ENCODE data around the gene SLBP. TPM values are rescaled to one million over a fixed set of nuclear protein-coding genes. Genes with fewer than 3 reads are reported as not detected.
A peak's percentile ranks its signal among the peaks of the same experiment; 100 is the strongest.

Gene SLBP
- total and polyA plus RNA-seq, 10 of the 15 experiments (the other 5 are each of a cell fraction or from before 2014, with no cell fraction given): 94.4 to 278 (median 158) TPM

- no peak for TF ChIP-seq ZBTB11 (CRISPR knock-in tag; IDR thresholded peaks at IDR 0.05)
- TF ChIP-seq E2F8 (IDR thresholded peaks at IDR 0.05; ENCODE audit: low read depth, partially characterized antibody): peak; percentile 99
- peak; percentile 70; the same call in 1 of the 2 replicates for TF ChIP-seq HDGF (IDR thresholded peaks at IDR 0.05)
- no peak for TF ChIP-seq SREBF2 (IDR thresholded peaks at IDR 0.05; ENCODE audit: low read length)
- TF ChIP-seq RBBP5 (conservative IDR thresholded peaks at IDR 0.05): no peak
- TF ChIP-seq JUND (IDR thresholded peaks at IDR 0.05; ENCODE audit: low read depth, low read length): peak; percentile 98
- TF ChIP-seq NFXL1 (IDR thresholded peaks at IDR 0.05; ENCODE audit: borderline replicate concordance): no peak
- no peak for TF ChIP-seq CREB1 (IDR thresholded peaks at IDR 0.05; ENCODE audit: low read depth)
- peak; percentile 97 for TF ChIP-seq CHD1 (IDR thresholded peaks at IDR 0.05; ENCODE audit: low read depth, low read length)
- no peak for TF ChIP-seq EED (IDR thresholded peaks at IDR 0.05; ENCODE audit: low read depth)
- TF ChIP-seq, protein P1, sequence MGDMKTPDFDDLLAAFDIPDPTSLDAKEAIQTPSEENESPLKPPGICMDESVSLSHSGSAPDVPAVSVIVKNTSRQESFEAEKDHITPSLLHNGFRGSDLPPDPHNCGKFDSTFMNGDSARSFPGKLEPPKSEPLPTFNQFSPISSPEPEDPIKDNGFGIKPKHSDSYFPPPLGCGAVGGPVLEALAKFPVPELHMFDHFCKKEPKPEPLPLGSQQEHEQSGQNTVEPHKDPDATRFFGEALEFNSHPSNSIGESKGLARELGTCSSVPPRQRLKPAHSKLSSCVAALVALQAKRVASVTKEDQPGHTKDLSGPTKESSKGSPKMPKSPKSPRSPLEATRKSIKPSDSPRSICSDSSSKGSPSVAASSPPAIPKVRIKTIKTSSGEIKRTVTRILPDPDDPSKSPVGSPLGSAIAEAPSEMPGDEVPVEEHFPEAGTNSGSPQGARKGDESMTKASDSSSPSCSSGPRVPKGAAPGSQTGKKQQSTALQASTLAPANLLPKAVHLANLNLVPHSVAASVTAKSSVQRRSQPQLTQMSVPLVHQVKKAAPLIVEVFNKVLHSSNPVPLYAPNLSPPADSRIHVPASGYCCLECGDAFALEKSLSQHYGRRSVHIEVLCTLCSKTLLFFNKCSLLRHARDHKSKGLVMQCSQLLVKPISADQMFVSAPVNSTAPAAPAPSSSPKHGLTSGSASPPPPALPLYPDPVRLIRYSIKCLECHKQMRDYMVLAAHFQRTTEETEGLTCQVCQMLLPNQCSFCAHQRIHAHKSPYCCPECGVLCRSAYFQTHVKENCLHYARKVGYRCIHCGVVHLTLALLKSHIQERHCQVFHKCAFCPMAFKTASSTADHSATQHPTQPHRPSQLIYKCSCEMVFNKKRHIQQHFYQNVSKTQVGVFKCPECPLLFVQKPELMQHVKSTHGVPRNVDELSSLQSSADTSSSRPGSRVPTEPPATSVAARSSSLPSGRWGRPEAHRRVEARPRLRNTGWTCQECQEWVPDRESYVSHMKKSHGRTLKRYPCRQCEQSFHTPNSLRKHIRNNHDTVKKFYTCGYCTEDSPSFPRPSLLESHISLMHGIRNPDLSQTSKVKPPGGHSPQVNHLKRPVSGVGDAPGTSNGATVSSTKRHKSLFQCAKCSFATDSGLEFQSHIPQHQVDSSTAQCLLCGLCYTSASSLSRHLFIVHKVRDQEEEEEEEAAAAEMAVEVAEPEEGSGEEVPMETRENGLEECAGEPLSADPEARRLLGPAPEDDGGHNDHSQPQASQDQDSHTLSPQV (IDR thresholded peaks at IDR 0.05): no peak; the same call in 1 of the 2 replicates
- no peak for TF ChIP-seq HDAC2 (IDR thresholded peaks at IDR 0.05)
- TF ChIP-seq TCF12 (IDR thresholded peaks at IDR 0.05; ENCODE audit: low read depth, low read length): peak; percentile 62; the same call in 1 of the 2 replicates
- no peak for TF ChIP-seq MTA2 (IDR thresholded peaks at IDR 0.05; ENCODE audit: low read depth)
- TF ChIP-seq YBX1 (IDR thresholded peaks at IDR 0.05): no peak
- peak; percentile 33; the same call in 1 of the 2 replicates for TF ChIP-seq RAD51 (IDR thresholded peaks at IDR 0.05)
- no peak for TF ChIP-seq MTA3 (IDR thresholded peaks at IDR 0.05; ENCODE audit: borderline replicate concordance, low read length)
- no peak for TF ChIP-seq PAX8 (IDR thresholded peaks at IDR 0.05)
- 0 out of 2 replicates have a peak, but pooled peaks have one; percentile 35 for TF ChIP-seq ZSCAN29 (IDR thresholded peaks at IDR 0.05)
- peak; percentile 85 for TF ChIP-seq NBN (IDR thresholded peaks at IDR 0.05)
- TF ChIP-seq RUNX3 (IDR thresholded peaks at IDR 0.05; ENCODE audit: low read length): no peak
- no peak for TF ChIP-seq GABPA (IDR thresholded peaks at IDR 0.05; ENCODE audit: low read depth)
Observed at GRCh38 chr4:1712216-1713002, at the start of gene SLBP (continued).

Data from GM12878 (cell line).